ENCODE measurements around the gene NET1.

DNA sequence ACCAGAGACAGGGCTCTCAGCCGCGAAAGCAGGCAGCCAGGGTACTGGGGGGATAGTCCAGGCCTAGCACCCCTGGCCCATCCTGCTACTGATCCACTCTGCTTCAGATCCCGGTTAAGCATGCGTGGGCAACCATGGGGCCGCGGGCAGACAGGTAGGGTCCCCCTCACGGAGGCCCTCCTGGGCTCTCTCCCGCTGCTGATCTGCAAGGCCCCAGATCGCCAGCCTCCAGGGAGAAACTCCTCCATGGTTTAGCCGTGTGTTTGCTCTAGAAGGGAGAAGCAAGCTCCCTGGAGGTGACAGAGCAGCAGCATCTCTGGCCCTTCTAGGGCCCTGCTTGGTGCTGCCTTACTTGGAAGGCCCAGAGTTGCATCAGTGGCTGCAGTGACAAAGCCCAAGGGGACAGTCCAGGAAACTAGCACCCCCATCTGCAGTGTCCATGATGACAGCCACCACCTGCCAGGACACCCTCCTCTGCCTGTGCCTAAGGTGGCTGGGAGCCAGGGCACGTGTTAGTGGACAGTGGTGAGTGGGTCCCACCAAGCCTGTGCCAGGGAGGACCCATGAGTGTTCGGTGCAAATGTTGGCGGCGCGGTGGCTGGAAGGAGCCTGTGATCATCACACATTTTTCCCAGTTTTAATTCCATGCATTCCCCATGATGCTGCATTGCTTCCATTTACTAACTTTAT is 57.9 kb downstream of the NET1 start:
- TF ChIP-seq CTCF (IDR thresholded peaks at IDR 0.05) (no peak), POLR2A (IDR thresholded peaks at IDR 0.05) (no peak)

Measured in adrenal gland (tissue), 5 donors.